Activated naive CD4-positive, alpha-beta T cell treated with anti-CD3 and anti-CD28 coated beads, Interleukin-2, amount 50 U/mL, for 24 hours (primary cell): ENCODE measurements around the gene ATL3.
A peak's percentile ranks its signal among the peaks of the same experiment; 100 is the strongest.
"Not testable (repeated sequence)": the region's sequence is repeated elsewhere in the genome, so short reads cannot be mapped to it uniquely, and the experiment has no call there.

ENCODE experiments used
- H3K27ac Mint-ChIP-seq: one replicate; pipeline ENCODE4 v1.8.0; 2021; ENCODE audit warnings: mild to moderate bottlenecking, mixed read lengths
- H3K27me3 Mint-ChIP-seq: one replicate; pipeline ENCODE4 v1.8.0; 2021; ENCODE audit warnings: mixed read lengths
- H3K36me3 Mint-ChIP-seq: one replicate; pipeline ENCODE4 v1.8.0; 2021; ENCODE audit warnings: mixed read lengths
- H3K4me1 Mint-ChIP-seq: one replicate; pipeline ENCODE4 v1.8.0; 2021; ENCODE audit warnings: mixed read lengths
- H3K4me3 Mint-ChIP-seq: one replicate; pipeline ENCODE4 v1.8.0; 2021; ENCODE audit warnings: mild to moderate bottlenecking, mixed read lengths
- H3K9me3 Mint-ChIP-seq: one replicate; pipeline ENCODE4 v1.8.0; 2021; ENCODE audit warnings: mixed read lengths

The ATL3 gene

GRCh38 chr11:63686926-63687325 is 15.8 kb upstream of the ATL3 start:
- Mint-ChIP-seq H3K4me3 (no peak overlapping the region), H3K27ac (no peak overlapping the region), H3K9me3 (no peaks in the 10 kb centered on the region), H3K36me3 (no peaks in the 10 kb centered on the region), H3K27me3 (no peaks in the 10 kb centered on the region), H3K4me1 (peaks cover 39% of the 10 kb centered on the region)

GRCh38 chr11:63685158-63685721 is 14.1 kb upstream of the ATL3 start:
- H3K9me3 Mint-ChIP-seq, H3K4me3 Mint-ChIP-seq, H3K27me3 Mint-ChIP-seq, H3K27ac Mint-ChIP-seq, H3K36me3 Mint-ChIP-seq: not testable (repeated sequence)
- H3K4me1 Mint-ChIP-seq = peaks cover 49% of the 10 kb centered on the region

DNA sequence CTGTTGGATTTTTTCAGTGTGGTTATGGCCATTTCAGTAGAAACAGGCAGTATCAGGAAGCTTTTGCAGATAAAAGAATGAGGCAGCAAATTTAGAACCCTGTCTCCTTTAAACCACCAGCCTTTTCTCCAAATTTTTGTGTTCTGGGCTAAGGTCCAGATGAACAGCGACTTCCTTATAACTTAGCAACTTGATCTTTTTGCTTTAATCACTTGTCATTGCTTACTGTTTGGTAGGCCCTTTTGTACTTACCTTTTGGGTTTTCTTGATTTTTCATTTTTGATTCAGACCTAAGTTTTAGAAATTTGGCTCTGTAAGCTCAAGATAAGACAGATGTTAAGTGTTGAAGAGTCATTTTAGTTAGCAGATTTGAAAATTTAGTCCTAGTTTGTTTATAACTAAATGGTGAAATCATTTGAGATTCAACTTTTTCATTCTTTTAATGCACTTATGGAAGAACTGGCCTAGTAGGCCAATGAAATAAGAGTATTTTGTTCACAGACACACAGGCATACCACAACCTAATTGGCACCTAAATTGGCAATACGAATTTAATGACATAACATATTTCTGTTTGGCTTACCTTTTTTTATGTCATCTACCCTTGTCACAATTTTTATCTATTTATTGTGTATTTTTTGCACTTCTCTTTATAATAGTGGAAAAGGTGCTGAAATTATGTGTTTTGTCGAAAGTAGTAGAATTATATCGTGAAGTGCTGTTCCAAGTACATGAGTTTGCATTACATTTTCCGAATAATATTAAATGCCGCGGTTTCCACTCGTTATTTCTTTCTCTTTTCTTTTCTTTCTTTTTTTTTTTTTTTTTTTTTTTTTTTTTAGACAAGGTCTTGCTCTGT is 12.2 kb upstream of the ATL3 start:
- H3K9me3 Mint-ChIP-seq = no peaks in the 10 kb centered on the region
- peaks cover 35% of the 10 kb centered on the region for H3K4me1 Mint-ChIP-seq
- H3K27ac Mint-ChIP-seq = peak overlapping the region; percentile 17

DNA sequence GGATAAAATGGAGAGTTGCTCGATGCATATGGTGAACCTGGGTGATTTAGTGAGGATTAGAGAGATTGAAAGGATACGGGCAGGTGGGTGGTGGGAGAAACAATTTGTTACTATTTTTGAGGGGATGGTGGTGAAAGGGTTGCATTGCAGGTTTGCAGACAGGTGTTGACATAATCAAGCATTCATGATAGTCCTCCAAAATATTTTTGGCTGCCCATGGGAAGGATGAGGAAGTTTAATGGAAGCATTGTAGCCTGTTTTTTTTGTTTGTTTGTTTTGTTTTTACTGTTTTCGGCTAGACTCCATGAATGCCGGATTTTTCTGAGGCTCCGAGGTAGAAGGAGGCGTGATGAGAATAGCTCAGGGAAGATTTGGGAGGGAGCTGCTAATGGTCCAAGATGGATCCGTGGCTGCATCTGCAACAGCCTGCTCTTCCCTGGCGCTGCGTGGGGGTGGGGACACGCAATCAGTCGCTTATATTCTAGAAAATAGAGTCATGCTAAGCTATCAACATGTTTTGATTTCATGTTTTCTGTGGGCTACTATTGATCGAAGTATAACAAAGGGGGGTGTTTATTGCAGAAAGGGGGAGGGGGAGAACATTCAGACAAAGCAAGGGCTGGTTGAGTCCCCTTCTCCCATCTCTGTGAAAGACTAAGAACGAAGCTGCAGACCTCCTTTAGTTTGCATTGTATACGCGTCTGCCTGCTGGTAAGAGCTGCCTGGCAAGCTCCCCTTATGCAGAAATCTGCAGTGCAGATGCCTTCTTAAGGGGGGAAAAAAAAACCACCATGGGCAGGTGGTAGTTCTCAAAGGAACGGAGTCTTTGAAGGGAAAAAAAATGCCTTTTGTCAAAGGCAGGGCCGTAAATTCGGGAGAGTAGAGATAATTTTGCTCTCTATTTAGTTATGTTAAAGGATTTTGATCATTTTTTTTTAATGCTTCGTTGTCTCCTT is 11.2 kb upstream of the ATL3 start:
- Mint-ChIP-seq H3K9me3 (no peaks in the 10 kb centered on the region), H3K4me1 (peaks cover 29% of the 10 kb centered on the region), H3K27me3 (no peaks in the 10 kb centered on the region), H3K27ac (peak overlapping the region; percentile 85), H3K36me3 (no peaks in the 10 kb centered on the region), H3K4me3 (peak overlapping the region; percentile 94)

More for the DNA sequence above, 12.2 kb upstream of the ATL3 start:
- Mint-ChIP-seq H3K4me3 (peak overlapping the region; percentile 94), H3K36me3 (no peaks in the 10 kb centered on the region), H3K27me3 (no peaks in the 10 kb centered on the region)

- H3K36me3 Mint-ChIP-seq = no peaks in the 10 kb centered on the region
Observed at GRCh38 chr11:63681321-63682065, 10.3 kb upstream of the ATL3 start, which contains the start of gene RTN3. RTN3 (plus strand) TSS chr11:63681500; CDS start chr11:63681637, 137 bp downstream.

DNA sequence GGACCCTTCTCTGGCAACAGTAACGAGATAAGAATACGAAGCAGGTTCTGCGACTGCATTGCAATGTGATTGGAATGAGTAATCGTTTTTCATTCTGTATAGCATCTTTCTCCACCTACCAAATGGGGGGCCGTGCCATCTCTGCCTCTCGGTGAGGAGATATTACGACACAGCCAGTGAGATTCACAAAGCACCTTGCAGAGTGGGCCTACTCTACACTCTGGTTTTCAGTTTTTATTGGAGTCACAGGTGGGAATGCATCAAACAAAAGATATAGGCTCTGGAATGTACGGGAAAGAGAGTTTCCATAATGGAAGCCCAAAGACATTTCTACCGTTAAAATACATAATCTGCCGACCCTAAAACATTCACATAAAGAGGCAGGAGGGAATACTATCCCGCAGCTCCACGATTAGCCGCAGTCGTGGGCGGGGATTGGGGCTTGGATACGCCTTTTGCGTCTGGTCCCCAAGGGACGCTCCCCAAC is 9.7 kb upstream of the ATL3 start:
- peak overlapping the region; percentile 94 for H3K4me3 Mint-ChIP-seq
- H3K27ac Mint-ChIP-seq = peak overlapping the region; percentile 89
- no peaks in the 10 kb centered on the region for H3K9me3 Mint-ChIP-seq
- no peaks in the 10 kb centered on the region for H3K36me3 Mint-ChIP-seq
- H3K27me3 Mint-ChIP-seq = no peaks in the 10 kb centered on the region
- H3K4me1 Mint-ChIP-seq = peaks cover 29% of the 10 kb centered on the region

More at GRCh38 chr11:63681321-63682065, 10.3 kb upstream of the ATL3 start, which contains the start of gene RTN3:
- Mint-ChIP-seq H3K27me3 (no peaks in the 10 kb centered on the region), H3K4me1 (peaks cover 29% of the 10 kb centered on the region), H3K9me3 (no peaks in the 10 kb centered on the region), H3K4me3 (peak within 1 kb of the TSS; percentile 94), H3K27ac (peak within 1 kb of the TSS; percentile 94)

DNA sequence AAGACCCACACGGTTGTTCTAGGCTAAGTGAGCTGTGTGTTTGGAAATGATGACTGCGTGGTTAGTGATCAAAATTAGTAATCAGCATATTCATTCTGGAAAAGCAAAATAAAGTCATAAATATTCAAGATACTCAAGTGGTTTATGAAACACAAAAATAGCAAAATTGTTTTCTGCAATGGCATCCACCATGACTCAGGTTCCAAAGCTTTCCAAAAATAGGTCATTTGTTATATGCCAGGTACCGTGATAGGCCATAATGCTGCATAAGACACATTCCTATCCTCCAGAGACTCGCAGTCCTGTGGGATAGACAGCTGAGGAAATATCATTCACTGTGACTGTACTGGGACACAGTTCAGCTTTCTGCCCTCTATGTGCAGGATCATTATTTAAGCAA is 2.4 kb upstream of the ATL3 start:
- Mint-ChIP-seq H3K4me1 (peaks cover 22% of the 10 kb centered on the region), H3K27ac (no peak overlapping the region), H3K27me3 (no peaks in the 10 kb centered on the region), H3K9me3 (no peaks in the 10 kb centered on the region), H3K4me3 (no peak overlapping the region), H3K36me3 (no peaks in the 10 kb centered on the region)

DNA sequence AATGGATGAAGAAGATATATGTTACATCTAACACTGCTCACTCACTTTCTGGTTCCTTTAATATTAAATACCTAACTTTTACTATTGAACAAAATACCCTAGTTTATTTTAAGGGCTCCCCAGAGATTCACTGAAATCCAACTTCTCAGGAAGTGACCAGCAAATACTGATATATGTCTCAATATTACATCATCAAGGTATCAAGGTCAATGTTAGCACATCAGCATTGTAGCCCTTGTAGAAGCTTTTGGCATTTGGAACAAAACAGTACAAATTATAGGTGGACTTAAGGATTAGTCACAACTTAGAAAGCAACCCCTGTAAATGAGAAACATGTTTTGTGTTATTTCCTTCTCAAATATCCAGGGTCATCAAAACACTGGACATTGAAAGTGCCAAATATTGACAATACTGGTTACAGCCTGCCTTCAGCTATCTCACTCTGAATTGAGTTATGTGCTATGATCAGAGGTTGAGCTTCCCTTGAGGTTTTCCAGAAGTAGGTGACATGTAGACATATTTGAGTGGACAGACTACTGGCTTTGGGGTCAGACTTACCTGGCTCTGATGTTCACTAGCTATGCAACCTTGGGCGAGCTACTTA is 1.9 kb upstream of the ATL3 start:
- no peaks in the 10 kb centered on the region for H3K9me3 Mint-ChIP-seq

GRCh38 chr11:63672156-63672463 is 934 bp upstream of the ATL3 start:
- Mint-ChIP-seq H3K9me3 (no peaks in the 10 kb centered on the region), H3K36me3 (peaks cover 2% of the 10 kb centered on the region), H3K27me3 (no peaks in the 10 kb centered on the region), H3K27ac (no peak overlapping the region), H3K4me3 (peak overlapping the region; percentile 78), H3K4me1 (peaks cover 32% of the 10 kb centered on the region)

More for the DNA sequence above, 1.9 kb upstream of the ATL3 start:
- Mint-ChIP-seq H3K4me3 (peak overlapping the region; percentile 49), H3K27me3 (no peaks in the 10 kb centered on the region), H3K4me1 (peaks cover 27% of the 10 kb centered on the region), H3K36me3 (peaks cover 2% of the 10 kb centered on the region), H3K27ac (peak overlapping the region; percentile 56)

GRCh38 chr11:63670433-63671321 is 499 bp downstream of the ATL3 start:
- Mint-ChIP-seq H3K27ac (peak overlapping the region; percentile 77), H3K4me3 (peak overlapping the region; percentile 84), H3K4me1 (peaks cover 33% of the 10 kb centered on the region), H3K27me3 (no peaks in the 10 kb centered on the region), H3K9me3 (no peaks in the 10 kb centered on the region), H3K36me3 (peaks cover 2% of the 10 kb centered on the region)

- Mint-ChIP-seq H3K9me3 (no peaks in the 10 kb centered on the region), H3K4me3 (peak overlapping the region; percentile 84), H3K36me3 (peaks cover 2% of the 10 kb centered on the region), H3K4me1 (peaks cover 38% of the 10 kb centered on the region), H3K27ac (peak overlapping the region; percentile 74), H3K27me3 (no peaks in the 10 kb centered on the region)
Observed at GRCh38 chr11:63670096-63670432, 1.1 kb downstream of the ATL3 start.

GRCh38 chr11:63667995-63668795 is 3.0 kb downstream of the ATL3 start:
- Mint-ChIP-seq H3K9me3 (no peaks in the 10 kb centered on the region), H3K27me3 (no peaks in the 10 kb centered on the region), H3K36me3 (peaks cover 2% of the 10 kb centered on the region), H3K4me3 (peak overlapping the region; percentile 28), H3K4me1 (peaks cover 53% of the 10 kb centered on the region), H3K27ac (peak overlapping the region; percentile 26)

DNA sequence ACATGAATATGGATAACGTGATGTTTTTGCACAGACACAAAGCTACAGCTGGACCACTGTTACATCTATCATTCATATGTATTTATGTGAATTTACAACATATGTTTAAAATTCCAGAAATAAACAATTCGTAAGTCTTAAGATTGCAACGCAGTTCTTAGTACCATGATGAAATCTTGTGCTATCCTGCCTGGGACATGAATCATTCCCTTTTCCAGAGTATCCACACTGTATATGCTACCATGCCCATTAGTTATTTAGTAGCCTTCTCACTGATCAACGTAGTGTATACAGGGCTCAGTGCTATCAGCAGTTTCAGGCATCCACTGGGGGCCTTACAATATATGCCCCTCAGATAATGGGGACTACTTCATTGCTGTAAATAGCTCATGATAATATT is 4.3 kb downstream of the ATL3 start:
- no peak overlapping the region for H3K27ac Mint-ChIP-seq
- peaks cover 2% of the 10 kb centered on the region for H3K36me3 Mint-ChIP-seq
- H3K9me3 Mint-ChIP-seq = no peaks in the 10 kb centered on the region
- H3K27me3 Mint-ChIP-seq = no peaks in the 10 kb centered on the region
- no peak overlapping the region for H3K4me3 Mint-ChIP-seq
- peaks cover 57% of the 10 kb centered on the region for H3K4me1 Mint-ChIP-seq
